ENCODE measurements around the gene SEPTIN11.

SEPTIN11 gene

GRCh38 chr4:76950052-76950955, 752 bp downstream of the SEPTIN11 start:
- ATAC-seq = peak; percentile 29
- TF ChIP-seq PATZ1 (CRISPR knock-in tag; IDR thresholded peaks at IDR 0.05; ENCODE audit: borderline replicate concordance) (no peak), OSR1 (CRISPR knock-in tag; IDR thresholded peaks at IDR 0.05) (no peak), ISL1 (CRISPR knock-in tag; IDR thresholded peaks at IDR 0.05) (no peak), ZNF8 (CRISPR knock-in tag; IDR thresholded peaks at IDR 0.05) (no peak), ARNTL (CRISPR knock-in tag; IDR thresholded peaks at IDR 0.05; ENCODE audit: borderline replicate concordance, low read depth) (no peak), TSHZ2 (CRISPR knock-in tag; IDR thresholded peaks at IDR 0.05) (no peak), RARB (CRISPR knock-in tag; IDR thresholded peaks at IDR 0.05) (no peak)

- TF ChIP-seq RARB (CRISPR knock-in tag; IDR thresholded peaks at IDR 0.05) (no peak), PATZ1 (CRISPR knock-in tag; IDR thresholded peaks at IDR 0.05; ENCODE audit: borderline replicate concordance) (no peak), ZFP30 (CRISPR knock-in tag; IDR thresholded peaks at IDR 0.05) (no peak), ZNF565 (CRISPR knock-in tag; conservative IDR thresholded peaks at IDR 0.05; ENCODE audit: low read depth) (no peak), ZFP3 (CRISPR knock-in tag; IDR thresholded peaks at IDR 0.05) (no peak), TCF4 (CRISPR knock-in tag; IDR thresholded peaks at IDR 0.05; ENCODE audit: borderline replicate concordance) (no peak), PPARA (CRISPR knock-in tag; IDR thresholded peaks at IDR 0.05; ENCODE audit: borderline replicate concordance) (no peak), CSRNP3 (CRISPR knock-in tag; IDR thresholded peaks at IDR 0.05) (no peak), CSDC2 (CRISPR knock-in tag; IDR thresholded peaks at IDR 0.05) (no peak), ISL1 (CRISPR knock-in tag; IDR thresholded peaks at IDR 0.05) (no peak)
- ATAC-seq = peak; percentile 4
These were observed 1.6 kb downstream of the SEPTIN11 start for GRCh38 chr4:76950956-76951671.

GRCh38 chr4:76951672-76952010, 2.1 kb downstream of the SEPTIN11 start:
- no peak for ATAC-seq
- no peak for TF ChIP-seq CREB5 (CRISPR knock-in tag; IDR thresholded peaks at IDR 0.05; ENCODE audit: low read depth)
- no peak for TF ChIP-seq PATZ1 (CRISPR knock-in tag; IDR thresholded peaks at IDR 0.05; ENCODE audit: borderline replicate concordance)
- no peak for TF ChIP-seq ZNF8 (CRISPR knock-in tag; IDR thresholded peaks at IDR 0.05)
- TF ChIP-seq PPARA (CRISPR knock-in tag; IDR thresholded peaks at IDR 0.05; ENCODE audit: borderline replicate concordance) = no peak
- no peak for TF ChIP-seq OSR1 (CRISPR knock-in tag; IDR thresholded peaks at IDR 0.05)
- TF ChIP-seq ESRRG (CRISPR knock-in tag; IDR thresholded peaks at IDR 0.05) = no peak
- TF ChIP-seq RARB (CRISPR knock-in tag; IDR thresholded peaks at IDR 0.05) = no peak
- no peak for TF ChIP-seq TOX (CRISPR knock-in tag; IDR thresholded peaks at IDR 0.05; ENCODE audit: borderline replicate concordance)
- no peak for TF ChIP-seq ZNF565 (CRISPR knock-in tag; conservative IDR thresholded peaks at IDR 0.05; ENCODE audit: low read depth)
- no peak for TF ChIP-seq ISL1 (CRISPR knock-in tag; IDR thresholded peaks at IDR 0.05)
- TF ChIP-seq ZNF70 (CRISPR knock-in tag; IDR thresholded peaks at IDR 0.05) = no peak
- no peak for TF ChIP-seq CSDC2 (CRISPR knock-in tag; IDR thresholded peaks at IDR 0.05)
- no peak for TF ChIP-seq SNAI2 (CRISPR knock-in tag; IDR thresholded peaks at IDR 0.05)
- TF ChIP-seq TSHZ2 (CRISPR knock-in tag; IDR thresholded peaks at IDR 0.05) = no peak
- TF ChIP-seq GLIS3 (CRISPR knock-in tag; IDR thresholded peaks at IDR 0.05) = no peak
- no peak for TF ChIP-seq TCF4 (CRISPR knock-in tag; IDR thresholded peaks at IDR 0.05; ENCODE audit: borderline replicate concordance)
- TF ChIP-seq ARNTL (CRISPR knock-in tag; IDR thresholded peaks at IDR 0.05; ENCODE audit: borderline replicate concordance, low read depth) = no peak
- TF ChIP-seq ZFP3 (CRISPR knock-in tag; IDR thresholded peaks at IDR 0.05) = no peak
